Dedifferentiated amniotic fluid mesenchymal stem cell (primary cell): Measurements from ENCODE around the gene BRCA2.

Experiments used
- DNase-seq: peaks from one replicate; pipeline ENCODE4 v3.0.0-alpha.2; 2016; ENCODE audit errors: extremely low spot score

Gene BRCA2

DNA sequence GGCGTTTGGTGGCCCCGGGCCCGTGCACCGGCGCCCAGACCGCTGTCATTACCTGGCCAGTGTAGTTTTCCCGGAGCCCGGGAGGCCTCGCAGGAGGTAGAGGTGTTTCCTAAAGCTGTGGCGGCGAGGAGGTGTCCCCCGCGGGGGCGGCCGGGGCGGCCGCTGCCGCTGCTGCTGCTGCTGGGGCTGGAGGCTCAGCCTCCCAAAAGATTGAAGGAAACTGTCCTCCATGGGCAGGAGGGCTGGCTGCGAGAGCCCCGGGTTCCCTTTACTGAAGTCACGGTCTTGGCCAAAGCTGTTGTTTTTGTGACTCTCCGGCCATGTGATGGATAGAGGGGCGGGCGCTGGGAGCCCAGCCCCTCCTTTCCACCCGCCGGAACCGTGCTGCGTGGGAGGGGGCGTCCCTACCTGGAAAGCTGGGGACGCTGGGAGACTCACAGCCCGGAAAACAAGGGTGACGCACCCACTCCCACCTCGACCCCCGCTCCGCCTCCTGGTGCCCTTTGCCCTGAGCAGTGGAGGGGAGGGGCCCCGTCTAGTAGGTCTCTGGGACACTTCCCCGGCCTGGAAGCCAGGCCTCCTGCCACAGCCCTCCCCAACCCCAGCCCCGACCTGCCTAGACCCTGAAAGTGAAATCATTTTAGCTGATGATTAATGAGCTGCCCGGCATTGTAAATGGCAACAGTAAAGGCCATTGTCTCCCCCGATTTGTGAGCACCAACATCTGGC lies 112.7 kb downstream of the BRCA2 start, which contains the start of gene N4BP2L1:
Gene N4BP2L1 (minus strand): TSS at position 279 of the 729 bp plus-strand sequence. CDS start 48 bp downstream, at position 231.
- DNase-seq = no peak

DNA sequence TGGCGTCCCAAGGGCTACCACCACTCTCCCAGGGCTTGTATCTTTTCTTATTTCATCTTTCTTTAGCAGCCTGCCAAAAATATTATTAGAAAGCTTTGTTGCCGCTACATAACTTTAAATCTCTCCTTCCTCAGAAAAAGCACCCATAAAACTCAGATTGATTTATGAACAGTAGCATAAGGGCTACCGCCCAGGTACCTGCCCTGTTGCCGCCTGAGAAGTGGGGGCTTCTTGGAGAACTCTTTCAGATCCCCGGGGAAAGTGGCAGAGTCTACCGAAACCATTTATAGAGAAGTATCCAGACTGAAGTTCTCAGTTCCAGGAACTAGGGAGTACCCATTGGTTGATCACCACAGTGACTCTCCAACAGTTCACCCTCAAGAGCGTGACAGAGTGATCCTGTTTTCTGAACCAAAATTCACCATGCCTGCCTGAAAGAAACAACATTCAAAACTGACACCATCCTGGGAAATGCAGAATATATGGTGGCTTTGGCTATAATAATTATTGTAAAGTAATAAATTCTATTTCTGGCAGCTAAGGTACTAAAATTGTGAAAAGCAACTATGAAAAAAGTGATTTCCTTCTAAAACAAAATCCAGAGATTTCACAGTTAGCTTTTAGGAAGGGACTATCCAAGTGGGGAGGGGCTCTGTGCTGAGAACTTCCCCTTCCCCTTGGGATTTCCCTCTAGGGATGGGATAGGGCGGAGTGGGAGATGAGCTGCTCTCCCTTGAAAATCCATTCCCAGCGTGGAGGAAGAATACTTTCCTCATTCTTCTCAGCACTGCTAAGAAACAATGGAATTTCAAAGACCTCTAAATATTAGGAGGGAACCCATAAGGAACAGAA lies 113.5 kb downstream of the BRCA2 start:
- no peak for DNase-seq

DNA sequence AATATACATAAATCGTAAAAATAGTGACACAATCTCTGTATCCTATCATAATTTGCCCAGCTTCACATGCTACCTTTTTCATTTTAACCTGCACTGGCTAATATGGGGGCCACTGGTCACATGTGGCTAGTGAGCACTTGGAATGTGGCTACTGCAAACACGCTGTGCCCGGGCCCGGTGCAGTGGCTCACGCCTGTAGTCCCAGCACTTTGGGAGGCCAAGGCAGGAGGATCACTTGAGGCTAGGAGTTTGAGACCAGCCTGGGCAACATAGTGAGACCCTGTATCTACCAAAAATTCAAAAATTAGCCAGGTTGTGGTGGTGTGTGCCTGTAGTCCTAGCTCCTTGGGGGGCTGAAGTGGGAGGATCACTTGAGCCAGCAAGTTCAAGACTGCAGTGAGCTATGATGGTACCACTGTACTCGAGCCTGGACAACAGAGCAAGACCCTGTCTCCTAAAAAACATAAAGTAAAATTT lies 114.2 kb downstream of the BRCA2 start:
- no peak for DNase-seq

DNA sequence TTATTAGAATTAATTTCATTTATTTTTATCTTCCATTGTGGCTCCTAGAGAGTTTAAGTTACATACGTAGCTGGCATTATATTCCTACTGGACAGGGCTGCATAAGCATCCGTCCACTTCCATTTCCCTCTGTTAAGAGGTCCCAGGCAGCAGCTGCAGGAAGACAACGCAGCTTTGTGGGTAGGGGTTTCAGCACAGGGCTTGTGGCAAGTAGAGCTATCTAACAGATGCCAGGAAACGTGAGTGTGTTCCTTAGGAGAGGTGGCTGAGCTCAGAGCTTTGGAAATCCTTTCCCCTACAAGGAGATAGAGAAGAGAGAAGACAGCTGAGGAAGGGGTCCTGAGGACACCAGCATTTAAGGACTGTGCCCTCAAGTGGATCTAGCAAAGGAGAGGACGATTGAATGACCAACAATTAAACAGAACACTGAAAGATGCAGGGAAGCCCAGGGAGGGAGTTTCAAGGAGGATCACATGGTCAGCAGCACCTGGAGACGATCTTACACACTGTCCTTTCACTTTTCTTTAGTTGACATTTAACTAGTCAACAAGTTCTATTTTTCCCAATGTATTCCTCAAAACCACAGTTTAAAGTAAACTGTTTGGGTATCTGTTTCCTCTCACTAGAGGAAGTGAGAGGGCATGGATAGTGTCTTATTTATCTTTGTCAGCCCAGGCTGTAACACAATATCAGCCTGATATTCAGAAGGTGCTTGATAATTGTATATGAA lies 114.9 kb downstream of the BRCA2 start:
- DNase-seq = no peak

DNA sequence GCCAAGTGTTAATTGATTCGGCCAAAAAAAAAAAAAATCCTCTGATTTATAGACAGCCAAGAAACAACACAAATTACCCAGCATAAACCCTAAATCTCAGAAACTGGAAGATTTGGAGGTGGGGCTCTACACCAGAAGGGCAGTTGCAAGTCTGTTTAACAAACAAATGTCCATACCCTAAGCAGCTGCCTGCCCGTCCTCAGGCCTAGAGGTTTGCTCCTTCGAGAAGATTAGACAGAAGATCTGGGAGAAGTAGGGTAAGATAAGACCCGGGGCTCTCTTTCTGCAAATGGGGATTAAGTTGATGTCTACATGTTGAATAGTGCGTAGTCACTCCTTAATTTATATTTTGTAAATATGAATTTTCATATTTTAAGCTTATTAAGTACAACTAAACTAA lies 116.1 kb downstream of the BRCA2 start:
- no peak for DNase-seq

DNA sequence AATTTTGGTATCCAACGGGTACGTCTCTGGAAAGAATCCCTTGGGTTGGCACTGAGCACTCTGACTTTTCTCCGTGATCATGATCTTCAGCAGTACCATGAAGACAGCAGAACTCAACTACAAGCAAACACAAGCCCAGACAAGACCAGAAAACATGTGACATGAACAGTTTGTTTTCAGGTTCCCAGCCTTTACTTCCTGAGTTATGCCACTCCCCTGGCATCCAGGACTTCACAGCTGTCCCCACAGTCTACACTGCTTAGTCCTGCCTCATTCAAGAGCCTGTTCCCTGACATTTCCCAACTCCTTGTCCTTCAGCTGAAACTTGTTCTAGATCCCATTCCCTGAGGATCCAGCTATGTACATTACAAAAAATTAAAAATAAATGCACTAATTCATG lies 117.5 kb downstream of the BRCA2 start:
- no peak for DNase-seq

DNA sequence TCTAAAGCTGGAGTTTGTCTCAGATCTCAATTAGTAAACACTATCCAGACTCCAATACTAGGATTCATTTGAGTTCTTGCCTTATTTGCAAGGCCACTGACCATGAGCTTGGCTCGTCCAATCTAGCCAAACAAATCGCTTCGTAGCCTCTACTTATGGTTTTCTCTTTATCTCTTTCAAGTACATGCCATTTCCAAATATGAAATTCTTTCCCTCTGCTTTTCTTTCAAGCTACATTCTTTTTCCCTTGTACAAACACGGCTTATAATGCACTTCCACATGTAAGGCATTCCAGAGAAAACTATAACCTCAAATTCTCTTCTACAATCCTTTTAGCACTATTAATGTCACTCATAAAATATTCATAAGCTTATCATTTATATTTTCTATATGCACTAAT lies 123.6 kb downstream of the BRCA2 start:
- no peak for DNase-seq

DNA sequence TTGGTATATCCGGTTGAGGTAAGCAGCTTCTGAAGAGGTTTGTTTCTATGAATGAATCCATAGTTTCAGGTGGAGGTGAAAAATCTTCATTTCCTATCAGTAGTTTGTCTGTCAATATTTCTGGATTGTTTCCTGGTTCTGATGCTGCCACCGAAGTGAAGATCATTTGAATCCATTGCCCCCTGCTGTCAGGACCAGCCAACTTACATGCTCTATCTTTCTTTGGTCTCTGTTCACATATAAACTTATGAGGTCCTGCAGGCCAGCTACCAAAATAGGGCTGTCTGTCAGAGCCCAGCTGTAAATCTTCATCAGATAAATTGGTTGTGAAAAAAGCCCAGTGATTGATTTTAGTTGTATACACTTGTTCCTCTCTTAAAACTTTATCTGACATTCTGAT lies 127.8 kb downstream of the BRCA2 start:
- DNase-seq = no peak

DNA sequence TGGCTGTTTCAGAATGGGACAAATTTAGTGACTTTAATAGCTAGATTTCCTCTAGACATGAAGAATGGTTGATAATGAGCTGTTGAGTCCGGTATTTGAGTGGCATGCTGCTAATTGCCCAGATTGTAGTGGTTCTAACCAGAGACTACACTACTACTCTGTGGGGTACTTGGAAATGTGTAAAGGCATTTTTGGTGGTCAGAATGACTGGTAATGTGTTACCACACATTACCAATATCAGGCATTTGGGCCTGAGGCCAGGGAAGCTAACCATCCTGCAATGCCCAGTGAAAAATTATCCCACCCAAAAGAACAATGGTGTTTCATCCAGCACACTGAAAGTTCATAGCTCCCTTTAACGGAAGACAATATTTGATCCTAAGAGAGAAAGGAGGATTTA lies 130.2 kb downstream of the BRCA2 start:
- DNase-seq = no peak

DNA sequence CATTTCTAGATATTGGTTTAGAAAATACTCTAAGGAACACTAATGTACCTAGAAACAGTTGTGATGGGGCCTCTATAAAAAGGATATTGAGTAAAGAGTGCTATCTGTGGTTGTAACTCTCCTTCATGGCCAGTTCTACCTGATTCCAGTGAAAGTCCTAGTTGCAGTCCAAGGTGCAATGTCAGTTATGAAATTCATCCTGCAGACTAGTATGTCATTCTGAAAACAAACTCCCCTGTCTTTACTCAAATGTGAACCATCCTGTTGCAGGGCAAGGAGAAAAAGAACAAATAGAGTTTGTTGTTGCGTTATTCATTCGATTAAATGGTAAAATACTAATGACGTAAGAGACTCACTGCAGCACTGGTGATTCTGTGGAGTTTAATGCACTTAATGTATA lies 130.9 kb downstream of the BRCA2 start:
- no peak for DNase-seq

DNA sequence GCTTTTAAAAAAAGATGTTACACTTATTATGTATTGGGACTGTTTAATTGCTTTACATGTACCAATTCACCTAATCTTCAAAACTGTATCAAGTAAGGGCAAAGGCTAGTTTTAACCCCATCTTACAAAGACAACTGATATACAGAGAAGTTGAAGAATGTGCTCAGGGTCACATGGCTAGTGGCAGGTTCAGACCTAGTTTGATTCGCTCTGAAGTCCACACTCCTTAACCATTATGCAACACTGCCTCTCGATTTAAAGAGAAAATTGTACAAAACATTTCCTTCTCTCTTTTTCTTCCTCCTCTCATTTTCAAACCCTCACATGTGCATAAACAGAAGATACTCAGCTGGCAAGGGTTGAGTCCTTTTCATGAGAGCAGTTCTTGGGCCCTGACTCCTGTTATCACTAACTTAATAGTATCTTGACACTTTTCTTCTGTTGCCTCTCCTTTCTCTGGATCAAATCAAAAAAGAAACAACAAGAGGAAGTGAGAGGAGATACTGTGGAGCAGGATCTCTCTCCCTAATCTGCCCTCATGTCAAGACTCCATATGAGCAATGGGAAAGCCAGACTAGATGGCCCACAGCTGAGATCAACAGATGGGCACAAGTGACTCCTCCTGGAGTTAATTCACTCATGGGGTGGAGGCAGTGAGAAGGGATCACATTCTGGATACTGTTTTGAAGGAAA lies 131.6 kb downstream of the BRCA2 start:
- DNase-seq = no peak

DNA sequence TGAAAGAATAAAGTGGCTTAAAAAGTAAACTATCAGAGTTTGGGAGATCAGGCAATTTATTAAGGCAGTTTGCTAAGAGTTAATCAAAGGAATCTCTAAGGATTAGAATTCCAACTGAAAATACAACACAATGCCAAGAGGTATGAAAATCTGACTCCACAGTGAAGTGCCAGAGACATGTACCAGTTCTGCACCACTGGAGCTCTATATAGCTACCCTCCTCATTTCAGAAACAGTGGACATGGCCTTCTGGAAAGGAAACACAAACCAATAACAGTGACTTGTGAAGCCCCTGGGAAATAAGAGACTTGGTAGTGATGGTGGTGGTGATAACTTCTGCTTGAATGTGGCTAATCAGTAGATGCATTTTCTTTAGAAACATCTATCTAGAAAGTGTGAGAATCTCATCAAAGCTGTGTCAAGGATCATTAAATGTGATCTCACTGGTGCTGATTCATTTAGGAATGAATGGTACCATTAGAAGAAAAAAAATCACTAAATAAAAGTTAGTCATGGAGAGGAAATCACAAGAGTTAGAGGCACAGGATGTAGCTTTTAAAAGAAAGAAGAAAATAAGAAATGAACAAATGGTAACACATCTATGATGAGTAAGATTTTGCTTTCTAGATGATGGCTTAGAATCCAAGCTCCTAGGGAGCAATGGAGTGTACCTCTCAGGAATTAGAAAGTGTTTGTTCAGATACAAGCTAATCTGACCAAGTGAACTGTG lies 132.8 kb downstream of the BRCA2 start:
- DNase-seq = no peak

DNA sequence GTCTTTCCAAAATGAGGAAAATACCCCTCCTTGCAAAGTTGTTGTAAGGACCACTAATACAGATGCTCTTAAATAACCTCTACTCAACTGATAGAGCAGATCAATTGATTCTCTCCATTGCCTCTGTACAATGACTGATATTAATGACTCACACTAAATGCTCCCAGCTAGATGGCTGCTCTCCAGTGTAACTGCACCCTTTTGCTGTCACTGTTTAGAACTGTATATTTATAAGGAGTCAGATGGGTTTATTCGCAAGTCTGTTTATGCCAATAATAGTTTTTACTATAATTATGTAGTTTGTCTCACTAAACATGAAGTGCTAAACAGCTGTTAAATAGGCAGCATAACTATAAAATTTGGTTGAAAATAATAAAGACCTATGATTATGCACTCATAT lies 133.7 kb downstream of the BRCA2 start:
- no peak for DNase-seq
